Measurements from ENCODE around the gene SLAMF7.
"Not testable (repeated sequence)": the region's sequence is repeated elsewhere in the genome, so short reads cannot be mapped to it uniquely, and the experiment has no call there.

SLAMF7 gene

GRCh38 chr1:160778976-160779375 is 39.9 kb downstream of the SLAMF7 start:
- DNase-seq: no peak

GRCh38 chr1:160779626-160780397 is 40.8 kb downstream of the SLAMF7 start:
- DNase-seq: no peak

GRCh38 chr1:160780398-160780755 is 41.3 kb downstream of the SLAMF7 start:
- DNase-seq: no peak

GRCh38 chr1:160781186-160781766 is 42.2 kb downstream of the SLAMF7 start:
- DNase-seq: no peak

- no peak for DNase-seq
Measured at GRCh38 chr1:160781914-160782689, 43.1 kb downstream of the SLAMF7 start.

GRCh38 chr1:160782988-160783765 is 44.1 kb downstream of the SLAMF7 start:
- DNase-seq: not testable (repeated sequence)

GRCh38 chr1:160789051-160789701 is 50.1 kb downstream of the SLAMF7 start:
- no peak for DNase-seq

- no peak for DNase-seq
Measured at GRCh38 chr1:160789702-160790611, 50.9 kb downstream of the SLAMF7 start.

- no peak for DNase-seq
Measured at GRCh38 chr1:160794376-160794775, 55.3 kb downstream of the SLAMF7 start.

- no peak for DNase-seq
Measured at GRCh38 chr1:160795951-160796383, 56.9 kb downstream of the SLAMF7 start, which contains the start of gene LY9. TSS of gene LY9 (plus strand) at chr1:160796174. CDS start at chr1:160796188, 14 bp downstream.

- DNase-seq: no peak
Measured at GRCh38 chr1:160797271-160797709, 58.2 kb downstream of the SLAMF7 start.

- no peak for DNase-seq
Measured at GRCh38 chr1:160797861-160798273, 58.8 kb downstream of the SLAMF7 start.

- no peak for DNase-seq
Measured at GRCh38 chr1:160798439-160798838, 59.4 kb downstream of the SLAMF7 start.

GRCh38 chr1:160799641-160800040 is 60.6 kb downstream of the SLAMF7 start:
- no peak for DNase-seq

- no peak for DNase-seq
Measured at GRCh38 chr1:160800142-160800541, 61.1 kb downstream of the SLAMF7 start.

- no peak for DNase-seq
Measured at GRCh38 chr1:160800645-160801408, 61.8 kb downstream of the SLAMF7 start.

GRCh38 chr1:160801836-160802580 is 63.0 kb downstream of the SLAMF7 start:
- no peak for DNase-seq
